AG04450 (cell line): Measurements from ENCODE around the gene IL37. TPM values are rescaled to one million over a fixed set of nuclear protein-coding genes. Genes with fewer than 3 reads are reported as not detected.
"Not testable (repeated sequence)": the region's sequence is repeated elsewhere in the genome, so short reads cannot be mapped to it uniquely, and the experiment has no call there.

ENCODE experiments used
- CTCF ChIA-PET: fragments of 300-600, 350-600 bp; formaldehyde crosslinking; extraction: SDS; loops from one replicate; lab custom pipeline; 2022; ENCODE audit warnings: antibody characterized with exemption, inconsistent platforms; lab: Charles Lee
- POLR2A ChIA-PET: fragments of 350-600 bp; formaldehyde crosslinking; extraction: SDS; loops from one replicate; lab custom pipeline; 2021; ENCODE audit warnings: antibody characterized with exemption, inconsistent platforms; lab: Yijun Ruan, JAX
- DNase-seq: peaks from one replicate; pipeline ENCODE4 v3.0.0-alpha.2; 2011; ENCODE audit warnings: low read depth, low spot score
- H3K27ac ChIP-seq: one replicate; pipeline ENCODE4 v1.5.1; 2012; ENCODE audit warnings: low read depth, low read length, control low read depth
- H3K27me3 ChIP-seq: one replicate; pipeline ENCODE4 v1.6.0; 2012; ENCODE audit warnings: low read length; ENCODE audit not compliant: control insufficient read depth, insufficient read depth
- H3K4me3 ChIP-seq: 2 replicates; pipeline ENCODE4 v1.5.1; 2011; ENCODE audit warnings: mild to moderate bottlenecking, low read depth, low read length, control low read depth
- H3K9me3 ChIP-seq: 2 replicates; pipeline ENCODE4 v1.5.1; 2012; ENCODE audit warnings: low read length; ENCODE audit not compliant: control insufficient read depth, insufficient read depth
- polyA plus RNA-seq: library from polyadenylated mRNA; depleted of rRNA; stranded (reverse); fragments of >200 nt; gene quantifications from 2 replicates; pipeline ENCODE4 v1.2.3, GENCODE V29; 2011
- TF ChIP-seq, protein P1 (sequence below): IDR thresholded peaks from 2 replicates; pipeline ENCODE4 v1.5.1; 2011; ENCODE audit warnings: low read depth, low read length, control low read depth, inconsistent platforms

Gene IL37
- polyA plus RNA-seq, 1 experiment = not detected

DNA sequence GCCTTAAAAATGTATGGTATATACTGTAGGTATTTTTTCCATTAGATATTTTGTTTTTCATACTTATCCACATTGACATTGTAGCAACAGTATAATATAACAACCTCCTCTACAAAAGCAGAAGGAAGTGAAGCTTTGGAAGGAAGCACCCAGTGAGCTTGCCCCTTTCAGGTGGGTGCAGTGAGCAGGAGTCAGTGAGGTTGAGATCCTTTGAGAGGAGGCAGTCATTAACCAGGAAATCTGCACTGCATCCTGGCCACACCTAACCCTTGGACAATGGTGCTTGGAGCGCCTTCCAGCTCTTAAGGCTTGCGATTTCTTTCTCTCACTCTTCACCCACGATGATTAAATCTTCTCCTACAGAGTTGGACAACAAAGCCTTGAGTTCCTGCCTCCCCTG lies 13.9 kb downstream of the IL37 start:
- H3K27me3 ChIP-seq = peaks cover 17% of the 10 kb centered on the region
- POLR2A ChIA-PET = no interaction called here

DNA sequence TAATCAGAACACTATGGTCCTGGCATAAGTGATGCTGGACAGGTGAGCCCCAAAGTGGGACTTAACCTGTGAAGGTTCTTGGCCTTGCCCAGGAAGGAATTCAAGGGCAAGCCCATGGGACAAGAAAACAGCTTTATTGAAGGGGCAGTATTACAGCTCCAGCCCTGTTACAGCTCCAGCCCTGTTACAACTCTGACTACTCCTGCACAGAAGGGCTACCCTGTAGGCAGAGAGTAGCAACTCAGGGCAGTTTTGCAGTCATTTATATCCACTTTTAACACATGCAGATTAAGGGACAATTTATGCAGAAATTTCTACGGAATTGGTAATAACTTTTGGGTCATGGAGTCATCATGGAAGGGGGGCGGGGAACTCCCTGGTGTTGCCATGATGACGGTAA lies 15.7 kb downstream of the IL37 start:
- DNase-seq = no peak
- CTCF ChIA-PET = interaction anchor here (1.8 to 2.3 kb wide), 4 partner anchors 15 to 178 kb away, joined by 5 to 10 read pairs (median 7); no protein-coding TSS in a partner anchor
- Histone ChIP-seq H3K4me3 (no peak overlapping the region), H3K9me3 (no peaks in the 10 kb centered on the region), H3K27ac (no peak overlapping the region), H3K27me3 (peaks cover 25% of the 10 kb centered on the region)
- POLR2A ChIA-PET = no interaction called here
- TF ChIP-seq, protein P1, sequence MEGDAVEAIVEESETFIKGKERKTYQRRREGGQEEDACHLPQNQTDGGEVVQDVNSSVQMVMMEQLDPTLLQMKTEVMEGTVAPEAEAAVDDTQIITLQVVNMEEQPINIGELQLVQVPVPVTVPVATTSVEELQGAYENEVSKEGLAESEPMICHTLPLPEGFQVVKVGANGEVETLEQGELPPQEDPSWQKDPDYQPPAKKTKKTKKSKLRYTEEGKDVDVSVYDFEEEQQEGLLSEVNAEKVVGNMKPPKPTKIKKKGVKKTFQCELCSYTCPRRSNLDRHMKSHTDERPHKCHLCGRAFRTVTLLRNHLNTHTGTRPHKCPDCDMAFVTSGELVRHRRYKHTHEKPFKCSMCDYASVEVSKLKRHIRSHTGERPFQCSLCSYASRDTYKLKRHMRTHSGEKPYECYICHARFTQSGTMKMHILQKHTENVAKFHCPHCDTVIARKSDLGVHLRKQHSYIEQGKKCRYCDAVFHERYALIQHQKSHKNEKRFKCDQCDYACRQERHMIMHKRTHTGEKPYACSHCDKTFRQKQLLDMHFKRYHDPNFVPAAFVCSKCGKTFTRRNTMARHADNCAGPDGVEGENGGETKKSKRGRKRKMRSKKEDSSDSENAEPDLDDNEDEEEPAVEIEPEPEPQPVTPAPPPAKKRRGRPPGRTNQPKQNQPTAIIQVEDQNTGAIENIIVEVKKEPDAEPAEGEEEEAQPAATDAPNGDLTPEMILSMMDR = no peak

More for the DNA sequence above, 13.9 kb downstream of the IL37 start:
- H3K4me3 ChIP-seq = no peak overlapping the region
- TF ChIP-seq, protein P1 = no peak
- DNase-seq = no peak
- no peak overlapping the region for H3K27ac ChIP-seq
- CTCF ChIA-PET = interaction anchor here (2.1 kb wide), 1 partner anchor 17 kb away, joined by 15 read pairs; no protein-coding TSS in a partner anchor
- H3K9me3 ChIP-seq = no peaks in the 10 kb centered on the region

DNA sequence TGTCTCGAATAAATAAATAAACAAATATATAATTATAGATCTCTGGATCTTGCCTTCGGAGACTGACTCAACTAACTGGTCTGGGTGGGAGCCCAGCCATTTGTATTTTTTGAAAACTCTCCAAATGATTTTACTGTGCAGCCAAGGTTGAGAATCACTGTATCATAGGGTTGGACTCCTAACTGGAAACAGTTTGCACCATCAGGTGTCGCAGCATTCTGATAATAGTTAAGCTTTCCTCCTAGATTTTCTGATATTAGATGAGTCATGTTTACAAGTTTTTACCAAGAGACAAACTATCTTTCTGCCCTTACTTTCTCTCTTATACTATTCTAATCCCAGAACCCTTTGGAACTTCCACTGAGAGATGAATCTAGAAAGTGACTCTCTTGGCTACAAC lies 16.8 kb downstream of the IL37 start:
- ChIA-PET CTCF (interaction anchor here (1.8 to 2.3 kb wide), 4 partner anchors 14 to 179 kb away, joined by 5 to 10 read pairs (median 7); no protein-coding TSS in a partner anchor), POLR2A (no interaction called here)
- H3K27me3 ChIP-seq = peaks cover 26% of the 10 kb centered on the region
- H3K27ac ChIP-seq = no peak overlapping the region
- no peak for DNase-seq
- H3K9me3 ChIP-seq = no peaks in the 10 kb centered on the region
- no peak overlapping the region for H3K4me3 ChIP-seq
- TF ChIP-seq, protein P1 = no peak

DNA sequence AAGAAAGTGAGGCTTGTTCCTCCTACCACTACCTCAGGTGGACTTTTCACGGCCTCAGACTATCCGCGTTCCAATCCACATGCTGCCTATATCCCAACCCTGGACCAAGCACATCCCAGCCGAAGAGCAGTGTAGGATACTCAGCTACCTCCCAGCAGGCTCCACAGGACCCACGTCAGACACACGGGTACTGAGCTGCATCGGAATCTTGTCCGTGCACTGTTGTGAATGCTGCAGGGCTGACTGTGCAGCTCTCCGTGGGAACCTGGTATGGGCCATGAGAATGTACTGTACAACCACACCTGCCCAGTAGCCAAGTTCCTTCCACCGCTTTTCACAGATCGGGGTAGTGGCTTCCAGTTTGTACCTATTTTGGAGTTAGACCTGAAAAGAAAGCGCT lies 22.3 kb downstream of the IL37 start:
- Histone ChIP-seq H3K27ac (no peak overlapping the region), H3K4me3 (no peak overlapping the region), H3K9me3 (no peaks in the 10 kb centered on the region), H3K27me3 (peaks cover 20% of the 10 kb centered on the region)
- no peak for DNase-seq
- TF ChIP-seq, protein P1 = no peak
- ChIA-PET CTCF (interaction anchor here (4.7 kb wide), 1 partner anchor 9 kb away, joined by 37 read pairs; no protein-coding TSS in a partner anchor), POLR2A (no interaction called here)

DNA sequence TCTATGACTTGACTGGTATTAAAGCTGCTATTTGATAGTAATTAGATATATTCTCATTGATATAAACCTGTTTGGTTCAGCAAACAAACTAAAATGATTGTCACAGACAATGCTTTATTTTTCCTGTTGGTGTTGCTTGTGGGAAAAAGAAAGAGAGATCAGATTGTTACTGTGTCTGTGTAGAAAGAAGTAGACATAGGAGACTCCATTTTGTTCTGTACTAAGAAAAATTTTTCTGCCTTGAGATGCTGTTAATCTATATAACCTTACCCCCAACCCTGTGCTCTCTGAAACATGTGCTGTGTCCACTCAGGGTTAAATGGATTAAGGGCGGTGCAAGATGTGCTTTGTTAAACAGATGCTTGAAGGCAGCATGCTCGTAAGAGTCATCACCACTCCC lies 23.2 kb downstream of the IL37 start:
- CTCF ChIA-PET, DNase-seq, H3K27ac ChIP-seq, POLR2A ChIA-PET, H3K9me3 ChIP-seq, H3K4me3 ChIP-seq: not testable (repeated sequence)
- peaks cover 20% of the 10 kb centered on the region for H3K27me3 ChIP-seq
